Pons (tissue), 1 donor: Measurements from ENCODE around the gene DERL3.

Experiments used
- DNase-seq: peaks from one replicate; pipeline ENCODE4 v3.0.0-alpha.2; 2016; ENCODE audit warnings: low spot score

The DERL3 gene

DNA sequence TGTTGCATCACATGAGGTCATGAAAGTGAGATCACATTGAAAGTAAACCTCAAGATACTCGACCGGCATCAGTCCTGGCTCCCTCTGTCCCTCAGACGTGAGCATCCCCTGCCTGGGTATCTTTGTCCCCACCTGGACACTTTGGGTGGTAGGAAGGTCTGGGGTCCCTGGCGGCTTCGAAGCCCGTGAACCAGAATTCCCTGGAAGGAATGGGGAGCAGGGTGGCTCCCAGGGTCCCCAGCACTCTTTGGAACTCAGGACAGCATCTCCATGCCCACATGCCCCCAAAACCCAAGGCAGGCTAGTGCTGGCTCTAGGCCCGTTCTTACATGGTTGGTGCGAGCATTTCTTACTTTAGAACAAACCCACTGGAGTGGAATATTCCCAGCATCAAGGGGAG is 7.5 kb downstream of the DERL3 start:
- no peak for DNase-seq

GRCh38 chr22:23829845-23830372 is 8.9 kb downstream of the DERL3 start:
- no peak for DNase-seq

- DNase-seq: no peak
Measured at GRCh38 chr22:23828800-23829680, 9.8 kb downstream of the DERL3 start.

DNA sequence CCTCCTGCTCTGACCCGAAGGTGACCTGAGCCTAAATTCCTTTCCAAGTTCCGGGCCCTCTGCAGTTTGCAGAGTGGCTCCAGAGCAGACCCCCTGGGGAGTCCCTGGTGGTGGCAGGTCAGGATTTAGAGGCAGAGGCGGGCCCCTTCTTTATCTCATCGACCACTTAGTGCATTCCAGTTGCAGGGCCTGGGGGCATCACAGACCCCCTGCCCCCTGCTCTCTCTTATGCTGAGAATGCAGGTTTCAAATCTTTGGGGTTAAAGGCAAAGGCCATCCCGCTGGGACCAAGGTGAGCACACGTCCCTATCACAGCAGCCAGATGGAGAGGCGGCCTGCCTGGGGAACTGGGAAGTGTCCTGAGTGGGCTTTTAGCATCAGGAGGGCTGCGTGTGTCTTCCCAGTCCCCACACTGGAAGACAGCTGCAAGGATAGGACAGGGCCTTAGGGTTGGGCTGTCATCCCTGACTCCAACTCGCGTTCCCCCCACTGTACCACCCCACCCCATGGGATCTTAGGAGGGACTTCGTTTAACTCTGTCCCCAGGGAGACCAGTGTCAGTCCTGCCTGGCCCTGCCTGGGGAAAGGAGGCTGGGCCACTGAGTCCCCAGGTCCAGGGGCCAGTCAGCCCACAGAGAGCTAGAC is 11.3 kb downstream of the DERL3 start:
- DNase-seq: no peak

GRCh38 chr22:23826510-23827350 is 12.1 kb downstream of the DERL3 start:
- no peak for DNase-seq

GRCh38 chr22:23825246-23825905 is 13.4 kb downstream of the DERL3 start:
- no peak for DNase-seq

DNA sequence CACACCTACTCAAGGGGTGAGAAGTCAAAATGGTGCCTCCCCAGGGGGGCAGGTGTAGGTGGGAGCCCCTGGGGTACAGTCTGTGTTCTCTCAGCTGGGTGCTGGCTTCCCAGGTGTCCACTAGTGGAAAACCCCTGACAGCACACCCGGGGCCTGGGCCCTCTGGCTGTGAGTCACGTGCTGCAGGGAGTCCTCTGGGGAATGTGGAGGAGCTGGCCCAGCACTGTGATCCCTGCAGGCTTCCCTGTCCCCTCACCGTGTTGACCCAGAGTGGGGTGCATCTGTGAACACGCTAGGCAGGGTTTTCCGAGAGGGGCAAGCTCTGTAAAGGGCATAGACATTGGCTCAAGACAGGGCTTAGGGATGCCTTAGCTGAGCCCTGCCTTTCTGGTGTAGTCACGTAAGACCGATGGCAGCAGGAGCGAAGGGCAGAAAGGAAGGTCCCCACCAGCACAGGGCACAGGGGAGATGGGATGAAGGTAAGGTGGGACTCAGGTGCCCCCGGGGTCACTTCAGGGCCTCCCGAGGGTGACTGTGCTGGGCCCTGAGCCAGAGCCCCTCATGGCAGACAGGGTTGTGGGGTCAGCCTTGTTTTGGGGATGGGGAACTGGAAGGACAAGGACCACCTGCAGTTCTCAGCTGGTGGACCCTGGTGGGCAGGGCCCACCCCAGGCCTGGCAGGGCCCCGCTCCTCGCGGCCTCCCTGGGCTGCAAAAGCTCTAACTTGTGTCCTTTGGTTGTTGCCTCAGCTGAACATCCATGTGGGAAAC is 14.1 kb downstream of the DERL3 start:
- DNase-seq: no peak

GRCh38 chr22:23823331-23823791 is 15.4 kb downstream of the DERL3 start:
- no peak for DNase-seq

DNA sequence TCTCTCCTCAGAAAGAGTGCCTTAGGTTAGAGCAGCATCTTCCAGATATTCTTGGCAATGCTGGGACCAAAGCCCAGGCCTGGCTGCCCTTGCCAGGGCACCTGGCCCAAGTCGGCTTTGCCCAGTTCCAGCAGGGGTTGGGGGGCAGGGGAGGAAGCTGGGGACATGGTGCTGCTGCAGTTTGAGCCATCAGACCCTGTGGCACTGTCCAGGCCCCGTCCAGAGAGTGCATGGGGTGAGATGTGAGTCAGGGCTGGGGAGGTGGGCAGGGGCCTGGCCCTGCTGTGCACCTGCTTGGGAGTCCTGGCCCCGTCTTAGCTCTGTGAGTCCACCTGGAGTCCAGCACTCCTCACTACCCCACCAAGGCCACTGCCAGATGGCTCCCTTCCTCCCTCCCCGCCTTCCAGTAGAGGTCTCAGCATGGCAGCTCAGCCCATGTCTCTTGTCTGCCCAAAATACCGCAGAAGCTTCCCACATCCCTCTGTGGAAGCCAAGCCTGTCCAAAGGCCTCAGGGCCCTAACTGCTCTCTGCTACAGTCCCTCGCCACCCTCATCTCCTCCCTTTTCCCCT is 16.6 kb downstream of the DERL3 start:
- peak; percentile 32 for DNase-seq

- no peak for DNase-seq
Measured at GRCh38 chr22:23820748-23821211, 18.0 kb downstream of the DERL3 start.

- DNase-seq: no peak
Measured at GRCh38 chr22:23818541-23818940, 20.3 kb downstream of the DERL3 start.

GRCh38 chr22:23817146-23817545 is 21.7 kb downstream of the DERL3 start:
- DNase-seq: no peak

DNA sequence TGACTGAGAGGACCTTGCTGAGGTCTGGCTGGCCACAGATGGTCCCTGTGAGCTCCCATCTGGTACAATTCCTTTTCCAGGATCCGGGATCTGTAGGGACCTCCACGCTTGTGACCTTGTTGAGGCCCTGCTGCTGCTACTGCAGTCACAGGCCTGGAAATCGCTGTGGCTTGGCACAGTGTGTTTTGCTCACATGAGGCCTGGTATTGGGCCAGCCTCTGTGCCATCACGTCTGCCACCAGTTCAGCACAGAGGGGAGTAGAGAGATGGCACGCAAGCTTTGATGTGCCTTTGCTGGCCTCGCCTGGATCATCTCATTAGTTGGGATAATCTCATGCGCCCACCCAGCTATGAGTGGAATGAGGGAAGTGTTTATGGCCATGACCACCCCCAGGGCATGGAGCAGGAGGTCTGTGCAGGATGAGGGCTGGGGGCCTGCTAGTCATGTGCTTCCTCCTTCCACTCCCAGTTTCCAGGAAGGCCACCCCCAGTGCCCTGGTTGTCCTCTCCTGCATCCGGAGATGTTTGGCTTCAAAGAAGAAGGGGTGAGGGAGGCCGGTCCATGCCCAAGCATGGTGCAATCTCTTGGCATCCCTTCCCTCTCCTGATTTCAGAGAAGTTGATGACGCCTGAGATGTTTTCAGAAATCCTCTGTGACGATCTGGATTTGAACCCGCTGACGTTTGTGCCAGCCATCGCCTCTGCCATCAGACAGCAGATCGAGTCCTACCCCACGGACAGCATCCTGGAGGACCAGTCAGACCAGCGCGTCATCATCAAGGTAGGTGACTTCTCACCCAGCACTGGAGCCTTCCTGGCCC is 22.4 kb downstream of the DERL3 start:
- DNase-seq: peak; percentile 65

GRCh38 chr22:23815541-23816155 is 23.2 kb downstream of the DERL3 start:
- no peak for DNase-seq

GRCh38 chr22:23812378-23812777 is 26.4 kb downstream of the DERL3 start:
- DNase-seq: no peak

DNA sequence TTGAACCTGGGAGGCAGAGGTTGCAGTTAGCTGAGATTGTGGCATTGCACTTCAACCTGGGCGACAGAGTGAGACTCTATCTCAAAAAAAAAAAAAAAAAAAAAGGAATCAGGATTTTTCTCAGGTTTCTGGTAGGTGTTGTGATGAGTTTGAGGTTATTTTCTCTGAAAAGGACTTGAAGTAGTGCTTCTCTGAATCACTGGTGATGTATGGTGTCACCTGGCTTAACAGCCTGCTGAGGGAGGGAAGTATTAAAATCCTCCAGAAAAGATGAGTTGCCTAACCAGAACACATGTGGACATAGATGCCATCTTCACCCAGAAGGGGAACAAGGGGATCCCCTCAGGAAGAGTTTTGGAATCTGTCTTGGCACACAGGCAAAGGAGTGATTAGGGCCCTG is 32.0 kb downstream of the DERL3 start:
- DNase-seq: no peak

DNA sequence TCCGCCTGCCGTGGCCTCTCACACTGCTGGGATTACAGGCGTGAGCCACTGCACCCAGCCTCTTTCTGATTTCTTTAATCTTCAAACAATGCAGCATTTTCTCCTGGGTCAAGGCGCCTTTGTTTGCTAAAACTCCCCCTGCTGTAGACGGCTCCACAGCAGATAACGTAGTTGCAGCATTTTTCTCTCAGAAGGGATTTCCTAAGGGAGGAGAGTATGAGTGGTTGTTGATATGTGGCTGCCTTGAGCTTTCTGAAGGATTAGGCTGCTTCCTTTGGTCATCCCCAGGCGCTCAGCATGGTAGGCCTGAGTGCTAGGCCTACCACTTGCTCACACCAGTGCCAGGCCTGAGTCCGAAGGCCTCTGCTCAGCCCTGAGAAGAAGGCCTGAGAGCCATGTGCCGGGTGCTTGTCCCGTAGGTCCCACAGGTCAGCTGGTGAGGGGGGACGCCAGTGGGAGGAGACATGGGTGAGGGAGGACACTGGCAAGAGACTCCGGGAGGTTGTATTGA is 34.0 kb downstream of the DERL3 start:
- DNase-seq: peak; percentile 50

GRCh38 chr22:23803001-23803819 is 35.6 kb downstream of the DERL3 start:
- DNase-seq: no peak
